ENCODE measurements around the gene PGGT1B. TPM values are rescaled to one million over a fixed set of nuclear protein-coding genes. Genes with fewer than 3 reads are reported as not detected.

PGGT1B gene
- total and polyA plus RNA-seq, 9 donors, result 3.4 to 45.0 (median 28.9) TPM

DNA sequence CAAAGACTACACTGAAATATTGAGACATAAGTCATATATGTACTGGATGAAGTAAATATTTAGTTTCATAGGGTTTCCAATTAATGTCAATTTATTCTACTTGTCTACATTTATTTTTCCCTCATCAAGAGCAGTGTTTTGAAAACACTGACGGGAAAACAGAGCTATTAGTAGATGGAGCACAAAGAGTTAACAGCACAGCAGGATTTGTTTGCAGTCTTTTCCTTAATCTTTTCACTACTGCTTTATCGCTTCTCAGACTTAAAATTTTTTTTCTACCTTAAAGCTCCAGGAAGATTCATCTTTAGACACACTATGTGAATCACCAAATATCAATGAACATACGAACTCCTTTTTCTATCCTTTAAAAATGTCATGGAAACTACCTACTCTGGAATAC, 25.6 kb downstream of the PGGT1B start:
- Histone ChIP-seq H3K27me3 (no peaks in the 10 kb centered on the region), H3K4me3 (no peak overlapping the region), H3K27ac (no peak overlapping the region), H3K36me3 (no peaks in the 10 kb centered on the region), H3K9me3 (no peaks in the 10 kb centered on the region), H3K4me1 (ENCODE audit: insufficient read depth) (no peaks in the 10 kb centered on the region)
- TF ChIP-seq, protein P1, sequence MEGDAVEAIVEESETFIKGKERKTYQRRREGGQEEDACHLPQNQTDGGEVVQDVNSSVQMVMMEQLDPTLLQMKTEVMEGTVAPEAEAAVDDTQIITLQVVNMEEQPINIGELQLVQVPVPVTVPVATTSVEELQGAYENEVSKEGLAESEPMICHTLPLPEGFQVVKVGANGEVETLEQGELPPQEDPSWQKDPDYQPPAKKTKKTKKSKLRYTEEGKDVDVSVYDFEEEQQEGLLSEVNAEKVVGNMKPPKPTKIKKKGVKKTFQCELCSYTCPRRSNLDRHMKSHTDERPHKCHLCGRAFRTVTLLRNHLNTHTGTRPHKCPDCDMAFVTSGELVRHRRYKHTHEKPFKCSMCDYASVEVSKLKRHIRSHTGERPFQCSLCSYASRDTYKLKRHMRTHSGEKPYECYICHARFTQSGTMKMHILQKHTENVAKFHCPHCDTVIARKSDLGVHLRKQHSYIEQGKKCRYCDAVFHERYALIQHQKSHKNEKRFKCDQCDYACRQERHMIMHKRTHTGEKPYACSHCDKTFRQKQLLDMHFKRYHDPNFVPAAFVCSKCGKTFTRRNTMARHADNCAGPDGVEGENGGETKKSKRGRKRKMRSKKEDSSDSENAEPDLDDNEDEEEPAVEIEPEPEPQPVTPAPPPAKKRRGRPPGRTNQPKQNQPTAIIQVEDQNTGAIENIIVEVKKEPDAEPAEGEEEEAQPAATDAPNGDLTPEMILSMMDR (IDR thresholded peaks at IDR 0.05), result no peak
- TF ChIP-seq POLR2A (IDR thresholded peaks at IDR 0.05), result no peak
- TF ChIP-seq EP300 (IDR thresholded peaks at IDR 0.05), result no peak
- 72 to 78% (median 76%) methylated on average over 3 of the region's 3 CpGs for WGBS, 3 donors
- DNase-seq, result no peak
- intact Hi-C loops (cut with DNase I), result loop anchor here in 1 of 4 donors (10.0 kb wide), 1 partner anchor 1112 kb away; no protein-coding TSS in a partner anchor

DNA sequence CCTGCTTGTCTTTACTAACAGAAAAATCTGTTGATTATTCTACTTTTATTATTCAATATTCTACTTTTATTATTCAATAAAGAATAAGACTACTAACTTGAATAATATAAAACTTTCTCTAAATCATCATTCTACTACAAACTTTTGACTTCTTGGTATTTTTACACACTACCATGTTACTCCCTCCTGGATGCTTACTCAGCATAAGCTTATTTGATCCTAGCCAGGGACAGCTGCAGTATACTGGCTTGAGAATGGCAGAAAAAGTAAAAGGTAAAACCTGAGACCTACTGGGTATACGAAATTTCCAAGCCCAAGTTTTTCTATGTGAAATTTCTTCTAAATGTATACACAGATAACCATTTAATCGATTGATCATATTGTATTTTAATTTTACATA, 26.1 kb downstream of the PGGT1B start:
- no peak overlapping the region for H3K4me3 ChIP-seq
- DNase-seq, result no peak
- TF ChIP-seq, protein P1 (IDR thresholded peaks at IDR 0.05), result no peak
- TF ChIP-seq EP300 (IDR thresholded peaks at IDR 0.05), result no peak
- no peak for TF ChIP-seq POLR2A (IDR thresholded peaks at IDR 0.05)
- H3K36me3 ChIP-seq, result no peaks in the 10 kb centered on the region
- H3K4me1 ChIP-seq (ENCODE audit: insufficient read depth), result no peaks in the 10 kb centered on the region
- H3K27ac ChIP-seq, result no peak overlapping the region
- intact Hi-C loops (cut with DNase I), result loop anchor here in 1 of 4 donors (10.0 kb wide), 1 partner anchor 1112 kb away; no protein-coding TSS in a partner anchor
- 92 to 95% (median 94%) methylated on average over 2 of the region's 2 CpGs for WGBS, 3 donors
- H3K27me3 ChIP-seq, result no peaks in the 10 kb centered on the region
- H3K9me3 ChIP-seq, result no peaks in the 10 kb centered on the region

DNA sequence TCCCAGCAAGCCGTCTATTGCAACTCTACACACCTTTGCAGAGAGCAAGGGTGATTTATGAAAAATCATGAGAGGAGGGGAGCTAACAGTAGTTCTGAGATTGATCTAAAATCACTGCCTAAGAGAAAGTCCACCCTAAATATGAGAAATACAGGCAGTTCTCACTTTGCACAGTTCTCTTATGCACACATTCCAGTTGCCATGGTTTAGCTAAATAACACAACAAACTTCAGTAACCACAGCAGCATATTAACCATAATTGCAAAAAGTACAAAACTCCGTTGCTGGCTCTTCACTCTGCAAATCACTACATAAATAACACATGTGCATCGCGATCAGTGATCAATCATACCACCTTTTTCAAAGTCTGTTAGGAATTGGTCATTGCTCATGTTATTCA, 31.1 kb downstream of the PGGT1B start:
- TF ChIP-seq POLR2A (IDR thresholded peaks at IDR 0.05) (no peak), EP300 (IDR thresholded peaks at IDR 0.05) (no peak)
- TF ChIP-seq, protein P1 (IDR thresholded peaks at IDR 0.05), result no peak
- intact Hi-C loops (cut with DNase I), result loop anchor here in 1 of 4 donors (10.0 kb wide), 1 partner anchor 1107 kb away; no protein-coding TSS in a partner anchor

DNA sequence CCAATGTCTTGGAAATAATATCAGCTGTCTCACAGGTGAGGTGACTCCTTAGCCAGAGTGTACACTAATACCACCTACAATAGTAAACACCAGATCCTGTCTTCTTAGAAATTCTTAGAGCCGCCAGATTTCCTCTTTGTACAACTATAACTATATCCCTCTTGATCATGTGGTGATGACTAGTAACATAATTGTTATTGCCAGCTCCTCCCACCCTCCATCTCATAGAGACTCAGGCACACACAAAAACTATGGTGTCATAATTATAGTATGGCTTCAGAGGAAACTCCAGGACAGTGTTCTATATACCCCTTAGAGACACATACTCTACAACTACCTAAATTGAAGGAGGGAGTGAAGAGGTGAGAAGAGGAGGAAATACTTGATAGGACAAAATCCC, 33.1 kb downstream of the PGGT1B start:
- no peak for TF ChIP-seq EP300 (IDR thresholded peaks at IDR 0.05)
- TF ChIP-seq, protein P1 (IDR thresholded peaks at IDR 0.05), result no peak
- WGBS, 3 donors, result 88 to 96% (median 95%) methylated on average over 1 of the region's 1 CpG
- no peaks in the 10 kb centered on the region for H3K9me3 ChIP-seq
- DNase-seq, result no peak
- intact Hi-C loops (cut with DNase I), result loop anchor here in 1 of 4 donors (10.0 kb wide), 1 partner anchor 1105 kb away; no protein-coding TSS in a partner anchor
- H3K27ac ChIP-seq, result no peak overlapping the region
- no peaks in the 10 kb centered on the region for H3K27me3 ChIP-seq
- no peaks in the 10 kb centered on the region for H3K4me1 ChIP-seq (ENCODE audit: insufficient read depth)
- no peak overlapping the region for H3K4me3 ChIP-seq
- no peaks in the 10 kb centered on the region for H3K36me3 ChIP-seq

More for the DNA sequence above, 31.1 kb downstream of the PGGT1B start:
- Histone ChIP-seq H3K27ac (no peak overlapping the region), H3K36me3 (no peaks in the 10 kb centered on the region), H3K4me3 (no peak overlapping the region), H3K4me1 (ENCODE audit: insufficient read depth) (no peaks in the 10 kb centered on the region), H3K9me3 (no peaks in the 10 kb centered on the region), H3K27me3 (no peaks in the 10 kb centered on the region)
- WGBS, 3 donors, result 91 to 94% (median 94%) methylated on average over 4 of the region's 4 CpGs
- no peak for DNase-seq

Data from ovary (tissue), 9 donors.